Measurements from ENCODE around the gene UBL4A.

- TF ChIP-seq CTCF (IDR thresholded peaks at IDR 0.05), result no peak
- TF ChIP-seq POLR2A (IDR thresholded peaks at IDR 0.05), result no peak
These were observed 21.4 kb upstream of the UBL4A start for GRCh38 chrX:154507673-154508383.

Measured in Peyer's patch (tissue), 4 donors.